ENCODE measurements around the gene ZBTB39. TPM values are rescaled to one million over a fixed set of nuclear protein-coding genes. Genes with fewer than 3 reads are reported as not detected.

ZBTB39 gene
- total and polyA plus RNA-seq, 2 of the 8 experiments (the other 6 are each of a cell fraction or from before 2014, with no cell fraction given): 19.3 to 25.0 TPM

DNA sequence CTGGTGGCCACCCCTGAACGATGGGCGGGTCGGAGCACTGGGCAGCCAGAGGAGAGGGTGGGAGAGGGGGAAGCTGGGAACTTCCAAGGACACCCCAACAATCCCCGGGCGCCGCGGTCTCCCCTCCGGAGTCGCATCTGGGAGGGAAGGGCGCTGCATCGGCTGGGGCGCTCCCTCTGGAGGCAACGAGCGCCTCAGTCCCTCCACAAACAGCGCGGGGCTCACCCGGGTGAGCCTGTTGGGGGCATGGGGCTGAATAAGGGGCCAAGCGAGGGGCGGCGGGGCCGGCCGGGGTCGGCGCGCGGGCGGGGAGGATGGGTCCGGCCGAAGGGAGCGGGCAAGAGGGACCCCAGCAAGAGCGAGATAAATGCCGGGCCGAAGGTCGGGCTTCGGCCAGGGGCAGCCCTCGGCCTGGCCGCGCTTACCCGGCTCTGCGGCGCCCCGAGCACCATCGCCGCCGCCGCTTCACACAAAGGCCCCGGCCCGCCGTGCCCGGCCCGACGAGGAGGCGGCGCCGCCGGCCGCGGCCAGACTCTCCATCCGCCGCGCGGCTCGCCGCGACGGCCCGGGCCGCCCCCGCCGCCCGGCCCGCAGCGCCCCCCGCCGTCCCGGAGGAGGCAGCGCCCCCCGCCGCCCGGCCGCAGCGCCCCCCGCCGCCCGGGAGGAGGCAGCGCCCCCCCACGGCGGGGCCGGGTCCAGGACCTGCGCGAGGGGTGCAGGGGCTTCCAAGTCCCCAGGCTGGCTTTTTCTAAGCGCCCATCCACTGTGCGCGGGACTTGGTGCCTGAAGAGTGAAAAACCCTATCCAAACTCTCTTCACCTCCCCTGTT is at the start of gene ZBTB39 (continued):
- TF ChIP-seq, protein P1, sequence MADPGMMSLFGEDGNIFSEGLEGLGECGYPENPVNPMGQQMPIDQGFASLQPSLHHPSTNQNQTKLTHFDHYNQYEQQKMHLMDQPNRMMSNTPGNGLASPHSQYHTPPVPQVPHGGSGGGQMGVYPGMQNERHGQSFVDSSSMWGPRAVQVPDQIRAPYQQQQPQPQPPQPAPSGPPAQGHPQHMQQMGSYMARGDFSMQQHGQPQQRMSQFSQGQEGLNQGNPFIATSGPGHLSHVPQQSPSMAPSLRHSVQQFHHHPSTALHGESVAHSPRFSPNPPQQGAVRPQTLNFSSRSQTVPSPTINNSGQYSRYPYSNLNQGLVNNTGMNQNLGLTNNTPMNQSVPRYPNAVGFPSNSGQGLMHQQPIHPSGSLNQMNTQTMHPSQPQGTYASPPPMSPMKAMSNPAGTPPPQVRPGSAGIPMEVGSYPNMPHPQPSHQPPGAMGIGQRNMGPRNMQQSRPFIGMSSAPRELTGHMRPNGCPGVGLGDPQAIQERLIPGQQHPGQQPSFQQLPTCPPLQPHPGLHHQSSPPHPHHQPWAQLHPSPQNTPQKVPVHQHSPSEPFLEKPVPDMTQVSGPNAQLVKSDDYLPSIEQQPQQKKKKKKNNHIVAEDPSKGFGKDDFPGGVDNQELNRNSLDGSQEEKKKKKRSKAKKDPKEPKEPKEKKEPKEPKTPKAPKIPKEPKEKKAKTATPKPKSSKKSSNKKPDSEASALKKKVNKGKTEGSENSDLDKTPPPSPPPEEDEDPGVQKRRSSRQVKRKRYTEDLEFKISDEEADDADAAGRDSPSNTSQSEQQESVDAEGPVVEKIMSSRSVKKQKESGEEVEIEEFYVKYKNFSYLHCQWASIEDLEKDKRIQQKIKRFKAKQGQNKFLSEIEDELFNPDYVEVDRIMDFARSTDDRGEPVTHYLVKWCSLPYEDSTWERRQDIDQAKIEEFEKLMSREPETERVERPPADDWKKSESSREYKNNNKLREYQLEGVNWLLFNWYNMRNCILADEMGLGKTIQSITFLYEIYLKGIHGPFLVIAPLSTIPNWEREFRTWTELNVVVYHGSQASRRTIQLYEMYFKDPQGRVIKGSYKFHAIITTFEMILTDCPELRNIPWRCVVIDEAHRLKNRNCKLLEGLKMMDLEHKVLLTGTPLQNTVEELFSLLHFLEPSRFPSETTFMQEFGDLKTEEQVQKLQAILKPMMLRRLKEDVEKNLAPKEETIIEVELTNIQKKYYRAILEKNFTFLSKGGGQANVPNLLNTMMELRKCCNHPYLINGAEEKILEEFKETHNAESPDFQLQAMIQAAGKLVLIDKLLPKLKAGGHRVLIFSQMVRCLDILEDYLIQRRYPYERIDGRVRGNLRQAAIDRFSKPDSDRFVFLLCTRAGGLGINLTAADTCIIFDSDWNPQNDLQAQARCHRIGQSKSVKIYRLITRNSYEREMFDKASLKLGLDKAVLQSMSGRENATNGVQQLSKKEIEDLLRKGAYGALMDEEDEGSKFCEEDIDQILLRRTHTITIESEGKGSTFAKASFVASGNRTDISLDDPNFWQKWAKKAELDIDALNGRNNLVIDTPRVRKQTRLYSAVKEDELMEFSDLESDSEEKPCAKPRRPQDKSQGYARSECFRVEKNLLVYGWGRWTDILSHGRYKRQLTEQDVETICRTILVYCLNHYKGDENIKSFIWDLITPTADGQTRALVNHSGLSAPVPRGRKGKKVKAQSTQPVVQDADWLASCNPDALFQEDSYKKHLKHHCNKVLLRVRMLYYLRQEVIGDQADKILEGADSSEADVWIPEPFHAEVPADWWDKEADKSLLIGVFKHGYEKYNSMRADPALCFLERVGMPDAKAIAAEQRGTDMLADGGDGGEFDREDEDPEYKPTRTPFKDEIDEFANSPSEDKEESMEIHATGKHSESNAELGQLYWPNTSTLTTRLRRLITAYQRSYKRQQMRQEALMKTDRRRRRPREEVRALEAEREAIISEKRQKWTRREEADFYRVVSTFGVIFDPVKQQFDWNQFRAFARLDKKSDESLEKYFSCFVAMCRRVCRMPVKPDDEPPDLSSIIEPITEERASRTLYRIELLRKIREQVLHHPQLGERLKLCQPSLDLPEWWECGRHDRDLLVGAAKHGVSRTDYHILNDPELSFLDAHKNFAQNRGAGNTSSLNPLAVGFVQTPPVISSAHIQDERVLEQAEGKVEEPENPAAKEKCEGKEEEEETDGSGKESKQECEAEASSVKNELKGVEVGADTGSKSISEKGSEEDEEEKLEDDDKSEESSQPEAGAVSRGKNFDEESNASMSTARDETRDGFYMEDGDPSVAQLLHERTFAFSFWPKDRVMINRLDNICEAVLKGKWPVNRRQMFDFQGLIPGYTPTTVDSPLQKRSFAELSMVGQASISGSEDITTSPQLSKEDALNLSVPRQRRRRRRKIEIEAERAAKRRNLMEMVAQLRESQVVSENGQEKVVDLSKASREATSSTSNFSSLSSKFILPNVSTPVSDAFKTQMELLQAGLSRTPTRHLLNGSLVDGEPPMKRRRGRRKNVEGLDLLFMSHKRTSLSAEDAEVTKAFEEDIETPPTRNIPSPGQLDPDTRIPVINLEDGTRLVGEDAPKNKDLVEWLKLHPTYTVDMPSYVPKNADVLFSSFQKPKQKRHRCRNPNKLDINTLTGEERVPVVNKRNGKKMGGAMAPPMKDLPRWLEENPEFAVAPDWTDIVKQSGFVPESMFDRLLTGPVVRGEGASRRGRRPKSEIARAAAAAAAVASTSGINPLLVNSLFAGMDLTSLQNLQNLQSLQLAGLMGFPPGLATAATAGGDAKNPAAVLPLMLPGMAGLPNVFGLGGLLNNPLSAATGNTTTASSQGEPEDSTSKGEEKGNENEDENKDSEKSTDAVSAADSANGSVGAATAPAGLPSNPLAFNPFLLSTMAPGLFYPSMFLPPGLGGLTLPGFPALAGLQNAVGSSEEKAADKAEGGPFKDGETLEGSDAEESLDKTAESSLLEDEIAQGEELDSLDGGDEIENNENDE (IDR thresholded peaks at IDR 0.05; ENCODE audit: insufficient replicate concordance, low read length): no peak
- no peak for TF ChIP-seq BACH1 (IDR thresholded peaks at IDR 0.05; ENCODE audit: low read length)
- no peak for TF ChIP-seq TCF12 (IDR thresholded peaks at IDR 0.05; ENCODE audit: low read depth, low read length)
- TF ChIP-seq, protein P2, sequence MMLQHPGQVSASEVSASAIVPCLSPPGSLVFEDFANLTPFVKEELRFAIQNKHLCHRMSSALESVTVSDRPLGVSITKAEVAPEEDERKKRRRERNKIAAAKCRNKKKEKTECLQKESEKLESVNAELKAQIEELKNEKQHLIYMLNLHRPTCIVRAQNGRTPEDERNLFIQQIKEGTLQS (IDR thresholded peaks at IDR 0.05; ENCODE audit: insufficient read depth, low read depth, low read length): no peak
- no peak for TF ChIP-seq CHD1 (IDR thresholded peaks at IDR 0.05; ENCODE audit: low read depth, low read length)
- no peak for TF ChIP-seq BCL11A (IDR thresholded peaks at IDR 0.05; ENCODE audit: low read depth in 2 of 2, low read length in 2 of 2)
- 0 out of 2 replicates have a peak, but pooled peaks have one; percentile 21 for TF ChIP-seq EGR1 (IDR thresholded peaks at IDR 0.05; ENCODE audit: borderline replicate concordance, low read depth, low read length)
- TF ChIP-seq SUZ12 (IDR thresholded peaks at IDR 0.05; ENCODE audit: low read length): no peak
- no peak for TF ChIP-seq SP1 (IDR thresholded peaks at IDR 0.05; ENCODE audit: low read depth, low read length)
- TF ChIP-seq ASH2L (IDR thresholded peaks at IDR 0.05; ENCODE audit: low read length): peak; percentile 58

Data from H1 (cell line).